Cardiac septum (tissue), 1 donor: ENCODE data around the gene RRP12. TPM values are rescaled to one million over a fixed set of nuclear protein-coding genes. Genes with fewer than 3 reads are reported as not detected.

ENCODE experiments used
- DNase-seq: peaks from one replicate; pipeline ENCODE4 v3.0.0-alpha.2; 2020; ENCODE audit warnings: low spot score
- intact Hi-C: fragments of 100-400 bp; cut with DNase I; formaldehyde crosslinking; loops from one replicate; pipeline ENCODE4 v1.14.0; 2022
- total RNA-seq: library from RNA; stranded (reverse); fragmentation: NEBNext Ultra II Directional; extraction: Animal tissue kit (Norgen Biotek cat#: 25700); gene quantifications from one replicate; pipeline ENCODE4 v1.2.1, GENCODE V29; 2021
- donor health status: DM: no; HTN: no; CAD: no.

Gene RRP12
- total RNA-seq, 1 donor from 2014 or later: 23.5 TPM

GRCh38 chr10:97327348-97328294 is 73.5 kb downstream of the RRP12 start:
- DNase-seq: no peak
- intact Hi-C loops: no loop called here

DNA sequence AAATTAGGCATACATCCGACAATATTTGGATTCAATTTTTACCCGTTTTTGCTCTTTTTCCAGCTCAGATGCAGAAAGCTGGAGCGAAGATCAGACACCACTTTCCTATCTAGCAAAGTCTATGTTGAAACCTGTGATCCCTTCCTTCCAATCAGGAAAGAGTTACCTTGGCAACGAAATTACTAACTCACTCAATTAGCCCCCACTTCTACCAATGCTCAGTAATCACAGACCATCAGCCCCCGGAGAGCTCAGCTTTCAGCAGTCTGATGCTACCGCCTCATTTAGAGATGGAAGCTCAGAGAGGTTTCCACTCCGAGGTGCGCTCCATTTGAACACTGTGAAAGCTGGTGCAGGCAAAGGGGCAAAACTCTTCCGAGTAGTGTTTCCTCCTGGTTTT is 75.4 kb downstream of the RRP12 start:
- intact Hi-C loops: no loop called here
- DNase-seq: peak; percentile 3

DNA sequence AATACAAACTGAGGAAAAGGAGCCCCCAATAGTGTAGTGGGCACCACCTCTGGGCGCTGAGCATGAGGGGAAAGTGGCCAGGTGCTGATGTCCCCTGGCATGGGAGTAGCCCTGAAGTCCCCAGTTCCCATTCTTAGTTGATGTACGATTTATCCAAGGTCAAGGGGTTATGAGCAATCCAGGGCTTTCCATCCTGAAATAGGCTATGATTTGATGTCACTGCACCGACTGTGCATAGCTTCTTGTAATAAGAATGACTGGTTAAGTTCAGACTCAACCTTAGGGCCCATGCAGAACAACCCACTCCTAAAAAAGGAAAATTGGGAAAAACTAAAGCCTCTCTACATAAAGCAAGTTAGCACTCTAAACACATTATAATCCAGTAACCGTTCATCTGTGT is 77.6 kb downstream of the RRP12 start:
- DNase-seq: no peak
- intact Hi-C loops: no loop called here

GRCh38 chr10:97321804-97322190 is 79.3 kb downstream of the RRP12 start:
- intact Hi-C loops: no loop called here

GRCh38 chr10:97321032-97321803 is 79.9 kb downstream of the RRP12 start:
- intact Hi-C loops: no loop called here
- DNase-seq: no peak

More at GRCh38 chr10:97321804-97322190, 79.3 kb downstream of the RRP12 start:
- no peak for DNase-seq

DNA sequence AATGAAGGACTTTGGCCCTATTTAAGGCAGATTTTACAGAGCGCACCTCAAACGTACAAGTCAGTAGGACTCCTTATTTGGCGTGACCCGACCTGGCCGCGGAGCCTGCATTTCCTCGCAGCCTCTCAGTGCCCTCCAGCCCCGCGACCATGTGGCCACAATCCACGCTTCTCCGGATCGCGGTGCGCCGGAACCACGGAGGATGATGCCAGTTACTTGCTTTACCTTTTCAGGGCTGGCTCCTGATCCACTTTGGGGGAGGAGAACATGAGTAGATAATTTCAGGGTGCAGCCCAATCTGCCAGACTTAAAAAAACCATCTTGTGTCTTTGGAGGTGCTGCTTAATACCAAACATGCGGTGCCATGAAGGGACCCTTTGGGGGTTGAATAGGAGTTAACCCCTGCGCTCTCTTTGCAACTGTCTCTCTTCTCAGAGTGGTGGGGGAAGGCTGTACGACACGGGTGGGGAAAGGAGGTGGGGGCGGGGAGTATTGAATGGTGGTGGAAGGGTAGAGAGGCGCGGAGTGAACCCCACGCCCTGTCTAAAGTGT is 80.6 kb downstream of the RRP12 start:
- DNase-seq: no peak
- intact Hi-C loops: no loop called here

GRCh38 chr10:97319671-97320479 is 81.3 kb downstream of the RRP12 start:
- peak; percentile 84 for DNase-seq
- intact Hi-C loops: loop anchor here (1.0 to 2.0 kb wide), 2 partner anchors 12 to 27 kb away; partner anchors contain the start of gene ARHGAP19

GRCh38 chr10:97318772-97319651 is 82.1 kb downstream of the RRP12 start, which contains the start of gene FRAT1:
FRAT1 (plus strand) TSS chr10:97319271; CDS start chr10:97319454, 183 bp downstream.
- DNase-seq: peak; percentile 96
- intact Hi-C loops: loop anchor here (1.0 to 2.0 kb wide), 2 partner anchors 13 to 26 kb away; partner anchors contain the start of gene ARHGAP19

- intact Hi-C loops: no loop called here
- DNase-seq: no peak
These were observed 86.5 kb downstream of the RRP12 start for GRCh38 chr10:97314671-97315070.

- intact Hi-C loops: no loop called here
- DNase-seq: no peak
These were observed 88.2 kb downstream of the RRP12 start for GRCh38 chr10:97312897-97313296.

- intact Hi-C loops: no loop called here
These were observed 90.0 kb downstream of the RRP12 start for GRCh38 chr10:97311111-97311626.

DNA sequence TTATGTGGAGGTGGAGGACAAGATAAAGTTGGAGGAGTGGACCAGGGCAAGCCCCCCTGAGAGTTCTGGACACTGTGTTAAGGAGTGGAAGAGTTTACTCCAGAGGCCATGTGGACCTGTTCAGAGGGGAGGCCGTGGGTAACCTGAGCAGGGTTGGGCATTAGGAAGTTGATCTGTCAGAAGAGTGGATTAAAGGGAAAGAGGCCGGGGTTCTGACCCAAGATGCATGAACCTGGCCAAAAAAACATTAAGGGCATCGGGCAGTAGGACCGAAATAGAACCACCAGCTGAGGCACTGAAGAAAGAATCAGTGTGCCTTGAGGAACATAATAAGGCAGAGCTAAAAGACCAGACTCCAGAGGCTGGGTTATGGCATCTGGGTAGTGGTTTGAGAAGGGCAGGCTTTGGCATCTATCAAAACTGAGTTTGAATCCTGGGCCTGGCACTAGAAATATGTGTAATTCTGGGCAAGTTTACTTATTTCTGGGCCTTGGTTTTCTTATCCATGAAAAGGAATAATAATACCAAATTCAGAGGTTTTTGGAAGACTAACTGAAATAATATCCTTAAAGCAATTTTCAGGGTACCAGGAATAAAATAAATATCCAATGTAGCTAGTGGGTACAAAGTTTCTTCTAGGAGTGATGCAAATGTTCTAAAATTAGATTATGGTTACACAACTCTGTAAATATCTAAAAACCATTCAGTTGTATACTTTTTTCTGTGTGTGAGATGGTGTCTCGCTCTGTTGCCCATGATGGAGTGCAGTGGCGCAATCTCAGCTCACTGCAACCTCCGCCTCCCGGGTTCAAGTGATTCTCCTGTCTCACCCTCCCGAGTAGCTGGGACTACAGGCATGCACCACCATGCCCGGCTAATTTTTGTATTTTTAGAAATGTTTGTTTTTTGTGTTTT is 93.0 kb downstream of the RRP12 start:
- DNase-seq: no peak
- intact Hi-C loops: no loop called here

More at GRCh38 chr10:97311111-97311626, 90.0 kb downstream of the RRP12 start:
- no peak for DNase-seq

- DNase-seq: no peak
- intact Hi-C loops: no loop called here
These were observed 93.7 kb downstream of the RRP12 start for GRCh38 chr10:97307441-97307840.
